H1 (cell line): Measurements from ENCODE around the gene MYH11. TPM values are rescaled to one million over a fixed set of nuclear protein-coding genes. Genes with fewer than 3 reads are reported as not detected.

Experiments
- CTCF ChIA-PET: fragments of 300-600 bp; sonication (Branson Sonifier 250); formaldehyde crosslinking; loops from one replicate; lab custom pipeline; 2021; ENCODE audit not compliant: partially characterized antibody; lab: Charles Lee
- POLR2A ChIA-PET: fragments of 300-600 bp; sonication (Branson Sonifier 250); formaldehyde crosslinking; loops from one replicate; lab custom pipeline; 2021; ENCODE audit warnings: inconsistent platforms; ENCODE audit not compliant: partially characterized antibody; lab: Charles Lee
- DNase-seq, 2 experiments: peaks; one replicate each; pipeline versions ENCODE4 v3.0.0 to v3.0.0-alpha.2; 2010 to 2022; ENCODE audit warnings: low spot score in 2 of 2, low read depth in 1 of 2, mixed read lengths in 1 of 2
- FAIRE-seq: peaks from 2 replicates; lab custom pipeline; 2011; peaks lifted over from hg19 to GRCh38; lab: Jason Lieb, UNC
- H2AFZ ChIP-seq: 2 replicates; pipeline ENCODE4 v1.8.1; 2012; ENCODE audit warnings: low read length, inconsistent platforms
- H2AK5ac ChIP-seq: 2 replicates; pipeline ENCODE4 v1.6.1; 2013; ENCODE audit warnings: low read depth, low read length
- H2BK120ac ChIP-seq: replicated peaks from 2 replicates; pipeline ENCODE3; 2013; ENCODE audit warnings: low read depth, low read length, inconsistent platforms
- H2BK12ac ChIP-seq: 2 replicates; pipeline ENCODE4 v1.6.1; 2013; ENCODE audit warnings: low read depth, low read length
- H2BK15ac ChIP-seq: 2 replicates; pipeline ENCODE4 v1.6.1; 2013; ENCODE audit warnings: low read length
- H2BK20ac ChIP-seq: 2 replicates; pipeline ENCODE4 v1.6.1; 2013; ENCODE audit warnings: low read length
- H2BK5ac ChIP-seq: 2 replicates; pipeline ENCODE4 v1.6.1; 2013; ENCODE audit warnings: low read depth, low read length
- H3K14ac ChIP-seq: 2 replicates; pipeline ENCODE4 v1.6.1; 2013; ENCODE audit warnings: inconsistent platforms; ENCODE audit not compliant: insufficient read length
- H3K18ac ChIP-seq: 2 replicates; pipeline ENCODE4 v1.6.1; 2013; ENCODE audit warnings: low read length; ENCODE audit errors: extremely low read depth
- H3K23ac ChIP-seq: 2 replicates; pipeline ENCODE4 v1.6.1; 2013; ENCODE audit warnings: inconsistent platforms; ENCODE audit not compliant: insufficient read length
- H3K23me2 ChIP-seq: 2 replicates; pipeline ENCODE4 v1.6.1; 2013; ENCODE audit warnings: low read depth, low read length
- H3K27ac ChIP-seq: 2 replicates; pipeline ENCODE4 v1.6.1; 2011; ENCODE audit warnings: low read depth, low read length, inconsistent platforms
- H3K27me3 ChIP-seq, 4 experiments: replicated peaks in 1 of 4; 1 replicate in 1 of 4; 2 replicates in 3 of 4; pipeline versions ENCODE4 v1.6.1 to v1.8.1; 2011 to 2013; ENCODE audit warnings: low read length in 3 of 4, mild to moderate bottlenecking in 3 of 4, inconsistent platforms in 2 of 4, mixed read lengths in 2 of 4, moderate library complexity in 1 of 4; ENCODE audit not compliant: control insufficient read depth in 3 of 4, insufficient read depth in 3 of 4; ENCODE audit errors: extremely low read depth in 1 of 4
- H3K36me3 ChIP-seq, 4 experiments: 2 replicates each; pipeline versions ENCODE4 v1.6.1 to v1.8.1; 2011 to 2013; ENCODE audit warnings: mild to moderate bottlenecking in 4 of 4, low read length in 3 of 4, moderate library complexity in 2 of 4, control low read depth in 1 of 4, inconsistent platforms in 1 of 4; ENCODE audit not compliant: insufficient read depth in 4 of 4, control insufficient read depth in 2 of 4
- H3K4ac ChIP-seq: replicated peaks from 2 replicates; pipeline ENCODE3; 2013; ENCODE audit warnings: low read length, low read depth, mixed read lengths, inconsistent platforms; ENCODE audit not compliant: insufficient read length
- H3K4me1 ChIP-seq, 4 experiments: replicated peaks in 1 of 4; 1 replicate in 1 of 4; 2 replicates in 3 of 4; pipeline versions ENCODE4 v1.6.1 to v1.8.1; 2011 to 2013; ENCODE audit warnings: low read length in 3 of 4, inconsistent platforms in 2 of 4, mixed read lengths in 1 of 4; ENCODE audit not compliant: insufficient read depth in 4 of 4, control insufficient read depth in 3 of 4
- H3K4me2 ChIP-seq, 2 experiments: 2 replicates each; pipeline versions ENCODE4 v1.6.1 to v1.8.1; 2011 to 2013; ENCODE audit warnings: low read depth in 2 of 2, low read length in 2 of 2, control low read depth in 1 of 2, inconsistent platforms in 1 of 2, mild to moderate bottlenecking in 1 of 2; ENCODE audit not compliant: insufficient read depth in 1 of 2
- H3K4me3 ChIP-seq, 4 experiments: fragments of 200-600, 300-600 bp in 1 of 4; sonication (generic), shearing (Covaris generic), sonication (Bioruptor Twin) in 1 of 4; 2 replicates each; pipeline versions ENCODE4 v1.5.1 to v1.8.1; 2011 to 2016; ENCODE audit warnings: low read length in 4 of 4, low read depth in 3 of 4, control low read depth in 2 of 4, inconsistent platforms in 2 of 4, mild to moderate bottlenecking in 2 of 4, mixed read lengths in 1 of 4, moderate library complexity in 1 of 4; ENCODE audit not compliant: insufficient read depth in 2 of 4; ENCODE audit errors: extremely low read depth in 1 of 4
- H3K56ac ChIP-seq: replicated peaks from 2 replicates; pipeline ENCODE3; 2013; ENCODE audit warnings: low read depth, mild to moderate bottlenecking, mixed read lengths, low read length, inconsistent platforms; ENCODE audit not compliant: insufficient read length
- H3K79me1 ChIP-seq: 2 replicates; pipeline ENCODE4 v1.6.1; 2013; ENCODE audit warnings: low read depth, low read length, control low read depth
- H3K79me2 ChIP-seq, 2 experiments: 2 replicates each; pipeline versions ENCODE4 v1.6.1 to v1.8.1; 2012 to 2013; ENCODE audit warnings: low read length in 2 of 2, mild to moderate bottlenecking in 2 of 2, inconsistent platforms in 1 of 2; ENCODE audit not compliant: insufficient read depth in 2 of 2, control insufficient read depth in 1 of 2
- H3K9ac ChIP-seq, 4 experiments: replicated peaks in 1 of 4; 1 replicate in 1 of 4; 2 replicates in 3 of 4; pipeline versions ENCODE4 v1.6.1 to v1.8.1; 2011 to 2013; ENCODE audit warnings: low read depth in 3 of 4, low read length in 3 of 4, control low read depth in 2 of 4, mild to moderate bottlenecking in 2 of 4, moderate library complexity in 2 of 4, inconsistent platforms in 1 of 4; ENCODE audit errors: extremely low read depth in 1 of 4
- H3K9me3 ChIP-seq, 2 experiments: 2 replicates each; pipeline versions ENCODE4 v1.6.1 to v1.8.1; 2012 to 2013; ENCODE audit warnings: mild to moderate bottlenecking in 2 of 2, moderate library complexity in 2 of 2, control low read depth in 1 of 2, inconsistent platforms in 1 of 2, low read depth in 1 of 2, low read length in 1 of 2, mixed read lengths in 1 of 2; ENCODE audit not compliant: insufficient read depth in 2 of 2
- H4K20me1 ChIP-seq, 2 experiments: replicated peaks in 1 of 2; 2 replicates each; pipeline versions ENCODE3 to v1.8.1; 2011 to 2013; ENCODE audit warnings: inconsistent platforms in 2 of 2, low read length in 2 of 2, mild to moderate bottlenecking in 1 of 2; ENCODE audit not compliant: insufficient read depth in 2 of 2, control insufficient read depth in 1 of 2
- H4K5ac ChIP-seq: 2 replicates; pipeline ENCODE4 v1.6.1; 2013; ENCODE audit warnings: low read length, low read depth, mixed read lengths, inconsistent platforms; ENCODE audit not compliant: insufficient read length
- H4K8ac ChIP-seq: 2 replicates; pipeline ENCODE4 v1.8.0; 2013; ENCODE audit warnings: mild to moderate bottlenecking, moderate library complexity, low read length, inconsistent platforms; ENCODE audit not compliant: insufficient read depth; ENCODE audit errors: extremely low read depth
- H4K91ac ChIP-seq: replicated peaks from 2 replicates; pipeline ENCODE3; 2013; ENCODE audit warnings: low read length, mixed read lengths, inconsistent platforms; ENCODE audit not compliant: insufficient read length
- CTCF ChIP-seq, 3 experiments: IDR thresholded peaks; 1 replicate in 2 of 3; 2 replicates in 1 of 3; pipeline versions ENCODE4 v1.5.1 to v1.6.1; 2011; ENCODE audit warnings: low read length in 3 of 3, mild to moderate bottlenecking in 3 of 3, inconsistent platforms in 2 of 3, low read depth in 1 of 3, moderate library complexity in 1 of 3; ENCODE audit not compliant: insufficient read depth in 1 of 3; ENCODE audit errors: control extremely low read depth in 1 of 3
- JUND ChIP-seq: IDR thresholded peaks from 2 replicates; pipeline ENCODE4 v1.6.1; 2011; ENCODE audit warnings: mild to moderate bottlenecking, improper control_type of control experiment, low read length
- POU5F1 ChIP-seq: IDR thresholded peaks from 2 replicates; pipeline ENCODE4 v1.6.1; 2011; ENCODE audit warnings: low read depth, mild to moderate bottlenecking, low read length, moderate library complexity
- RAD21 ChIP-seq, 2 experiments: IDR thresholded peaks in 1 of 2; conservative IDR thresholded peaks in 1 of 2; 2 replicates each; pipeline ENCODE4 v1.6.1; 2011; ENCODE audit warnings: low read depth in 2 of 2, low read length in 2 of 2, improper control_type of control experiment in 1 of 2, inconsistent platforms in 1 of 2, mild to moderate bottlenecking in 1 of 2, moderate library complexity in 1 of 2
- TAF1 ChIP-seq: IDR thresholded peaks from 2 replicates; pipeline ENCODE4 v1.6.1; 2011; ENCODE audit warnings: mild to moderate bottlenecking, low read depth, low read length
- TCF12 ChIP-seq: IDR thresholded peaks from 2 replicates; pipeline ENCODE4 v1.6.1; 2011; ENCODE audit warnings: low read depth, mild to moderate bottlenecking, low read length
- USF2 ChIP-seq: IDR thresholded peaks from 2 replicates; pipeline ENCODE4 v1.6.1; 2011; ENCODE audit warnings: low read length, improper control_type of control experiment
- WGBS, 2 experiments: shearing (Covaris generic) in 1 of 2; methylation state at CpG; one replicate each; pipeline versions ENCODE4 v1.1.6 to v1.1.7; 2013 to 2015; ENCODE audit warnings: low lambda C conversion rate in 2 of 2, mixed read lengths in 2 of 2, inconsistent platforms in 1 of 2, low coverage in 1 of 2, missing lambda C conversion rate in 1 of 2; ENCODE audit not compliant: insufficient replicate concordance in 2 of 2, insufficient coverage in 1 of 2, insufficient read length in 1 of 2; ENCODE audit errors: extremely low coverage in 1 of 2, missing lambda C conversion rate in 1 of 2; 5-methylcytosine and 5-hydroxymethylcytosine counted together
- polyA plus RNA-seq, 7 experiments: library from polyadenylated mRNA; depleted of rRNA in 3 of 7; stranded (reverse) in 5 of 7; unstranded in 2 of 7; fragments of >200 nt in 5 of 7; fragments of 200-250 nt in 2 of 7; gene quantifications; 1 replicate in 5 of 7; 2 replicates in 1 of 7; 4 replicates in 1 of 7; pipeline versions ENCODE4 v1.2.1 to v1.2.3, GENCODE V29; 2011 to 2013; ENCODE audit warnings: missing spikeins in 2 of 7, mixed read lengths in 2 of 7
- total RNA-seq: library from RNA; stranded (reverse); fragmentation: NEBNext Ultra II Directional; extraction: Animal tissue kit (Norgen Biotek cat#: 25700); gene quantifications from 2 replicates; pipeline ENCODE4 v1.2.1, GENCODE V29; 2021
- TF ChIP-seq, protein P1 (sequence below): IDR thresholded peaks from 2 replicates; pipeline ENCODE4 v1.6.1; 2011; ENCODE audit warnings: low read depth, mild to moderate bottlenecking, low read length; ENCODE audit not compliant: insufficient read depth

MYH11 gene
- total and polyA plus RNA-seq, 2 of the 8 experiments (the other 6 are each of a cell fraction or from before 2014, with no cell fraction given): 0.11 to 0.78 TPM

GRCh38 chr16:15682105-15682570 lies 174.7 kb downstream of the MYH11 start:
- 66% methylated on average over 7 of the region's 7 CpGs; no CpG with 5 or more reads in 1 of the 2 experiments for WGBS, 2 experiments
- peak in 1 of 2 experiments; percentile 48 for DNase-seq
- TF ChIP-seq POU5F1: no peak
- TF ChIP-seq TCF12: no peak
- peak; percentile 83 for TF ChIP-seq JUND
- peak in 1 of 2 experiments; percentile 15; a peak in 1 of 4 replicates for TF ChIP-seq RAD21 (IDR thresholded peaks at IDR 0.05 in 1 of 2, conservative IDR thresholded peaks at IDR 0.05 in 1 of 2; ENCODE audit: low read depth in 2 of 2, low read length in 2 of 2)
- peak; percentile 22 to 67 (median 64); a peak in 3 of 4 replicates for TF ChIP-seq CTCF (IDR thresholded peaks at IDR 0.05; ENCODE audit: control extremely low read depth in 1 of 3, insufficient read depth in 1 of 3, low read depth in 1 of 3, low read length in 3 of 3)
- TF ChIP-seq, protein P1, sequence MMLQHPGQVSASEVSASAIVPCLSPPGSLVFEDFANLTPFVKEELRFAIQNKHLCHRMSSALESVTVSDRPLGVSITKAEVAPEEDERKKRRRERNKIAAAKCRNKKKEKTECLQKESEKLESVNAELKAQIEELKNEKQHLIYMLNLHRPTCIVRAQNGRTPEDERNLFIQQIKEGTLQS: 0 out of 2 replicates have a peak, but pooled peaks have one; percentile 36
- TF ChIP-seq USF2: peak; percentile 30; the same call in 1 of the 2 replicates
- no peak for TF ChIP-seq TAF1

More at GRCh38 chr16:15682105-15682570, 174.7 kb downstream of the MYH11 start:
- no peak overlapping the region for H3K23ac ChIP-seq
- no peak overlapping the region for H3K14ac ChIP-seq
- no peaks in the 10 kb centered on the region for H4K20me1 ChIP-seq
- no peak overlapping the region for H2BK20ac ChIP-seq
- ChIA-PET POLR2A (interaction anchor here (0.7 to 1.0 kb wide), 2 partner anchors 15 to 24 kb away, joined by 3 read pairs; no protein-coding TSS in a partner anchor), CTCF (interaction anchor here (0.5 to 2.7 kb wide), 22 partner anchors 9 to 440 kb away, joined by 3 to 17 read pairs (median 4); partner anchors contain the start of gene MARF1)
- 0 out of 2 replicates have a peak overlapping the region, but pooled peaks have one; percentile 3 for H2AFZ ChIP-seq
- H3K9me3 ChIP-seq: no peaks in the 10 kb centered on the region
- H2BK5ac ChIP-seq: no peak overlapping the region
- H4K5ac ChIP-seq: no peak overlapping the region
- H3K36me3 ChIP-seq: peaks cover 0 to 7% (median 3%) of the 10 kb centered on the region in 4 experiments; a peak in 5 of 8 replicates
- no peaks in the 10 kb centered on the region for H3K79me2 ChIP-seq
- no peak overlapping the region for H4K8ac ChIP-seq
- no peak overlapping the region for H3K27ac ChIP-seq
- H2BK15ac ChIP-seq: no peak overlapping the region
- no peak overlapping the region for H3K4ac ChIP-seq
- H3K56ac ChIP-seq: no peak overlapping the region
- no peak overlapping the region for H3K4me3 ChIP-seq
- H3K18ac ChIP-seq: no peak overlapping the region
- H4K91ac ChIP-seq: no peak overlapping the region
- H3K4me2 ChIP-seq: no peak overlapping the region
- H3K27me3 ChIP-seq: no peaks in the 10 kb centered on the region
- no peaks in the 10 kb centered on the region for H3K23me2 ChIP-seq
- no peak overlapping the region for H2BK12ac ChIP-seq
- H3K79me1 ChIP-seq: no peaks in the 10 kb centered on the region
- no peak overlapping the region for H3K9ac ChIP-seq
- H3K4me1 ChIP-seq: no peaks in the 10 kb centered on the region
- no peak overlapping the region for H2AK5ac ChIP-seq
- no peak for FAIRE-seq
- H2BK120ac ChIP-seq: no peak overlapping the region
